GM12801 (cell line): ENCODE results near the gene CDKL5.

Experiments
- CTCF ChIP-seq: IDR thresholded peaks from one replicate; pipeline ENCODE4 v1.5.1; 2011; ENCODE audit warnings: control low read depth; ENCODE audit not compliant: insufficient read length; ENCODE audit errors: extremely low read depth

CDKL5 gene

GRCh38 chrX:18661273-18661672 is 235.9 kb downstream of the CDKL5 start:
- no peak for TF ChIP-seq CTCF

- TF ChIP-seq CTCF, result no peak
These were observed 239.5 kb downstream of the CDKL5 start for GRCh38 chrX:18664947-18665346.

GRCh38 chrX:18666614-18667013 is 241.2 kb downstream of the CDKL5 start:
- TF ChIP-seq CTCF, result no peak

GRCh38 chrX:18668071-18668835 is 242.8 kb downstream of the CDKL5 start:
- no peak for TF ChIP-seq CTCF

GRCh38 chrX:18672008-18672407 is 246.6 kb downstream of the CDKL5 start, which contains the start of gene RS1:
TSS of gene RS1 (minus strand) at chrX:18672108. CDS start at chrX:18672068, 40 bp downstream.
- no peak for TF ChIP-seq CTCF

GRCh38 chrX:18674417-18674787 is 249.0 kb downstream of the CDKL5 start:
- TF ChIP-seq CTCF, result no peak

GRCh38 chrX:18674788-18675735 is 249.7 kb downstream of the CDKL5 start:
- TF ChIP-seq CTCF, result no peak
